ENCODE results near the gene COL6A6.

The COL6A6 gene

GRCh38 chr3:130516645-130517512 is at the start of gene COL6A6:
COL6A6 (plus strand) TSS chr3:130517177; CDS start chr3:130560365, 43,188 bp downstream.
- no peak for DNase-seq

GRCh38 chr3:130468311-130468710 is 48.7 kb upstream of the COL6A6 start:
- no peak for DNase-seq

GRCh38 chr3:130470126-130470525 is 46.9 kb upstream of the COL6A6 start:
- no peak for DNase-seq

GRCh38 chr3:130473416-130473815 is 43.6 kb upstream of the COL6A6 start:
- no peak for DNase-seq

GRCh38 chr3:130480736-130481135 is 36.2 kb upstream of the COL6A6 start:
- no peak for DNase-seq

- no peak for DNase-seq
Measured at GRCh38 chr3:130488288-130488687, 28.7 kb upstream of the COL6A6 start.

GRCh38 chr3:130488769-130489450 is 28.1 kb upstream of the COL6A6 start:
- DNase-seq: no peak

- DNase-seq: no peak
Measured at GRCh38 chr3:130490241-130490640, 26.7 kb upstream of the COL6A6 start.

GRCh38 chr3:130491431-130491830 is 25.5 kb upstream of the COL6A6 start:
- DNase-seq: no peak

- DNase-seq: no peak
Measured at GRCh38 chr3:130504701-130505100, 12.3 kb upstream of the COL6A6 start.

- no peak for DNase-seq
Measured at GRCh38 chr3:130506031-130506430, 10.9 kb upstream of the COL6A6 start.

GRCh38 chr3:130507746-130508145 is 9.2 kb upstream of the COL6A6 start:
- DNase-seq: no peak

- no peak for DNase-seq
Measured at GRCh38 chr3:130509008-130509407, 8.0 kb upstream of the COL6A6 start.

- DNase-seq: no peak
Measured at GRCh38 chr3:130514681-130515080, 2.3 kb upstream of the COL6A6 start.

- DNase-seq: no peak
Measured at GRCh38 chr3:130515755-130516154, 1.2 kb upstream of the COL6A6 start.

GRCh38 chr3:130517602-130518001 is 625 bp downstream of the COL6A6 start:
- no peak for DNase-seq

GRCh38 chr3:130519754-130520153 is 2.8 kb downstream of the COL6A6 start:
- no peak for DNase-seq

- DNase-seq: no peak
Measured at GRCh38 chr3:130522399-130522798, 5.4 kb downstream of the COL6A6 start.

- no peak for DNase-seq
Measured at GRCh38 chr3:130527426-130527825, 10.4 kb downstream of the COL6A6 start.

- no peak for DNase-seq
Measured at GRCh38 chr3:130528120-130528519, 11.1 kb downstream of the COL6A6 start.

GRCh38 chr3:130529486-130530215 is 12.7 kb downstream of the COL6A6 start:
- DNase-seq: no peak

GRCh38 chr3:130533247-130533646 is 16.3 kb downstream of the COL6A6 start:
- no peak for DNase-seq

- DNase-seq: no peak
Measured at GRCh38 chr3:130537673-130538304, 20.8 kb downstream of the COL6A6 start.

Measured in CD4-positive, alpha-beta T cell treated with Interleukin-4 for 4 hours (primary cell).